HepG2 (cell line): ENCODE data around the gene AKR1C4. TPM values are rescaled to one million over a fixed set of nuclear protein-coding genes. Genes with fewer than 3 reads are reported as not detected.
A peak's percentile ranks its signal among the peaks of the same experiment; 100 is the strongest.

Source experiments
- CTCF ChIP-seq: sonication (generic); formaldehyde crosslinking; IDR thresholded peaks from 2 replicates; pipeline ENCODE4 v1.5.0; 2020; ENCODE audit warnings: mild to moderate bottlenecking, missing genetic modification reagents, moderate library complexity
- HMGXB4 ChIP-seq, 2 experiments: sonication (generic) in 1 of 2; formaldehyde crosslinking in 1 of 2; IDR thresholded peaks; 2 replicates each; pipeline versions ENCODE4 v1.4.0 to v1.6.1; 2018 to 2020; ENCODE audit warnings: missing genetic modification reagents in 2 of 2, borderline replicate concordance in 1 of 2, low read depth in 1 of 2, mild to moderate bottlenecking in 1 of 2, missing biosample characterization in 1 of 2
- MEF2D ChIP-seq: sonication (generic); formaldehyde crosslinking; IDR thresholded peaks from 2 replicates; pipeline ENCODE4 v1.5.1; 2020; ENCODE audit warnings: mild to moderate bottlenecking, missing genetic modification reagents
- NR2F1 ChIP-seq, 2 experiments: fragments of 450-650 bp in 1 of 2; formaldehyde crosslinking in 1 of 2; IDR thresholded peaks; 2 replicates each; pipeline versions ENCODE4 v1.5.0 to v1.6.1; 2016 to 2020; ENCODE audit warnings: mild to moderate bottlenecking in 1 of 2, missing compliant biosample characterization in 1 of 2, missing genetic modification reagents in 1 of 2, moderate library complexity in 1 of 2
- NR2F6 ChIP-seq, 2 experiments: IDR thresholded peaks; 2 replicates each; pipeline ENCODE4 v1.6.1; 2016; ENCODE audit warnings: antibody characterized with exemption in 1 of 2, mild to moderate bottlenecking in 1 of 2
- SAP130 ChIP-seq: IDR thresholded peaks from 2 replicates; pipeline ENCODE4 v1.6.1; 2016; ENCODE audit warnings: low read depth
- SOX5 ChIP-seq: IDR thresholded peaks from 2 replicates; pipeline ENCODE4 v1.6.1; 2016; ENCODE audit warnings: borderline replicate concordance
- STAT5B ChIP-seq: sonication (generic); formaldehyde crosslinking; IDR thresholded peaks from 2 replicates; pipeline ENCODE4 v1.4.0; 2020; ENCODE audit warnings: missing genetic modification reagents
- TCF7 ChIP-seq: sonication (generic); IDR thresholded peaks from 2 replicates; pipeline ENCODE4 v1.6.1; 2016; ENCODE audit warnings: antibody characterized with exemption, low read depth
- TERF1 ChIP-seq: sonication (generic); formaldehyde crosslinking; IDR thresholded peaks from 2 replicates; pipeline ENCODE4 v1.8.0; 2022; ENCODE audit warnings: mild to moderate bottlenecking, missing genetic modification reagents, moderate library complexity
- TGIF2 ChIP-seq: IDR thresholded peaks from 2 replicates; pipeline ENCODE4 v1.6.1; 2016; ENCODE audit warnings: control low read depth, missing compliant biosample characterization
- ZBTB21 ChIP-seq: sonication (generic); formaldehyde crosslinking; IDR thresholded peaks from 2 replicates; pipeline ENCODE4 v1.4.0; 2020; ENCODE audit warnings: missing genetic modification reagents
- ZBTB42 ChIP-seq: sonication (generic); formaldehyde crosslinking; IDR thresholded peaks from 2 replicates; pipeline ENCODE4 v1.5.0; 2020; ENCODE audit warnings: mild to moderate bottlenecking, missing genetic modification reagents
- ZFP36 ChIP-seq: fragments of 150-350 bp; IDR thresholded peaks from 2 replicates; pipeline ENCODE4 v1.6.1; 2018; ENCODE audit warnings: borderline replicate concordance, low read length, low read depth; ENCODE audit not compliant: partially characterized antibody
- ZFP41 ChIP-seq: sonication (generic); formaldehyde crosslinking; IDR thresholded peaks from 2 replicates; pipeline ENCODE4 v1.4.0; 2020; ENCODE audit warnings: mild to moderate bottlenecking, missing genetic modification reagents, borderline replicate concordance
- ZNF281 ChIP-seq: sonication (generic); formaldehyde crosslinking; IDR thresholded peaks from 2 replicates; pipeline ENCODE4 v1.4.0; 2020; ENCODE audit warnings: missing genetic modification reagents, borderline replicate concordance
- ZNF510 ChIP-seq: sonication (generic); formaldehyde crosslinking; IDR thresholded peaks from 2 replicates; pipeline ENCODE4 v1.4.0; 2020; ENCODE audit warnings: low read depth, mild to moderate bottlenecking, missing genetic modification reagents
- ZNF546 ChIP-seq: sonication (generic); formaldehyde crosslinking; conservative IDR thresholded peaks from 2 replicates; pipeline ENCODE4 v1.8.1; 2023; ENCODE audit warnings: mild to moderate bottlenecking, missing genetic modification reagents
- ZNF691 ChIP-seq: sonication (generic); formaldehyde crosslinking; IDR thresholded peaks from 2 replicates; pipeline ENCODE4 v1.4.0; 2020; ENCODE audit warnings: missing genetic modification reagents, low read depth, mild to moderate bottlenecking, borderline replicate concordance
- polyA plus RNA-seq, 8 experiments: library from polyadenylated mRNA; depleted of rRNA in 3 of 8; stranded (reverse) in 7 of 8; unstranded in 1 of 8; fragments of >200 nt; fragmentation: Illumina TruSeq in 4 of 8; extraction: Trizol in 4 of 8; gene quantifications; 2 replicates each; pipeline versions ENCODE4 v1.2.1 to v1.2.3, GENCODE V29; 2011 to 2016; ENCODE audit warnings: low read depth in 4 of 8, missing spikeins in 1 of 8, mixed read lengths in 1 of 8; ENCODE audit not compliant: insufficient read depth in 1 of 8
- total RNA-seq, 5 experiments: library from RNA; depleted of rRNA; stranded (reverse); fragments of >200 nt; fragmentation: Illumina TruSeq; extraction: Trizol; gene quantifications; 2 replicates each; pipeline ENCODE4 v1.2.3, GENCODE V29; 2016; ENCODE audit warnings: low read depth in 1 of 5

The AKR1C4 gene
- total and polyA plus RNA-seq, 2 of the 13 experiments (the other 11 are each of a cell fraction or from before 2014, with no cell fraction given), result 0.18 to 1.3 TPM

GRCh38 chr10:5168897-5169420 lies 27.7 kb upstream of the AKR1C4 start (continued):
- TF ChIP-seq SOX5 (CRISPR knock-in tag) (peak; percentile 39; the same call in 1 of the 2 replicates), ZNF510 (no peak), NR2F6 (IDR thresholded peaks at IDR 0.05) (peak; percentile 41; the same call in 1 of the 2 replicates), NR2F6 (CRISPR knock-in tag; IDR thresholded peaks at IDR 0.05) (no peak), SAP130 (CRISPR knock-in tag) (peak; percentile 14; the same call in 1 of the 2 replicates), STAT5B (CRISPR knock-in tag) (no peak), HMGXB4 (CRISPR knock-in tag; IDR thresholded peaks at IDR 0.05; ENCODE audit: borderline replicate concordance in 1 of 2, low read depth in 1 of 2) (no peak), ZNF281 (CRISPR knock-in tag) (peak; percentile 53; the same call in 1 of the 2 replicates), ZBTB42 (no peak), MEF2D (CRISPR knock-in tag) (no peak), TCF7 (peak; percentile 60; the same call in 1 of the 2 replicates), TERF1 (CRISPR knock-in tag) (no peak), NR2F1 (CRISPR knock-in tag; IDR thresholded peaks at IDR 0.05) (0 out of 4 replicates have a peak, but pooled peaks of 1 of the 2 experiments have one; percentile 21), ZFP36 (no peak), ZNF691 (CRISPR knock-in tag) (no peak), ZNF546 (no peak), ZBTB21 (CRISPR knock-in tag) (peak; percentile 21; the same call in 1 of the 2 replicates), CTCF (CRISPR knock-in tag) (no peak), ZFP41 (CRISPR knock-in tag) (no peak), TGIF2 (no peak)
